Mesothelial cell of epicardium (in vitro differentiated cells): Measurements from ENCODE around the gene GSTK1. TPM values are rescaled to one million over a fixed set of nuclear protein-coding genes. Genes with fewer than 3 reads are reported as not detected.
A peak's percentile ranks its signal among the peaks of the same experiment; 100 is the strongest.
"Not testable (repeated sequence)": the region's sequence is repeated elsewhere in the genome, so short reads cannot be mapped to it uniquely, and the experiment has no call there.

ENCODE experiments used
- DNase-seq, 2 experiments: peaks; one replicate each; pipeline ENCODE4 v3.0.0; 2021; ENCODE audit warnings: low spot score in 2 of 2; ENCODE audit not compliant: unreplicated experiment in 2 of 2
- H3K27ac Mint-ChIP-seq: 2 replicates; pipeline ENCODE4 v1.8.0; 2021; ENCODE audit warnings: mixed read lengths
- H3K27me3 Mint-ChIP-seq: 2 replicates; pipeline ENCODE4 v1.8.0; 2021; ENCODE audit warnings: low read depth, mixed read lengths
- H3K36me3 Mint-ChIP-seq: 2 replicates; pipeline ENCODE4 v1.8.0; 2021; ENCODE audit warnings: mixed read lengths
- H3K4me1 Mint-ChIP-seq: 2 replicates; pipeline ENCODE4 v1.8.0; 2021; ENCODE audit warnings: mixed read lengths
- H3K4me3 Mint-ChIP-seq: 2 replicates; pipeline ENCODE4 v1.8.0; 2021; ENCODE audit warnings: mild to moderate bottlenecking, moderate library complexity, mixed read lengths
- H3K9me3 Mint-ChIP-seq: 2 replicates; pipeline ENCODE4 v1.8.0; 2021; ENCODE audit warnings: mixed read lengths
- CTCF ChIP-seq: fragments of 200-600 bp; sonication (generic); IDR thresholded peaks from one replicate; pipeline ENCODE4 v1.5.0; 2021; ENCODE audit warnings: antibody characterized with exemption; ENCODE audit not compliant: unreplicated experiment
- total RNA-seq: library from RNA; stranded (reverse); gene quantifications from 3 replicates; pipeline ENCODE4 v1.2.1, GENCODE V29; 2021

GSTK1 gene
- total RNA-seq, 1 donor from 2014 or later: 86.7 TPM

- Mint-ChIP-seq H3K4me3 (peak overlapping the region; percentile 90), H3K9me3 (peaks cover 4% of the 10 kb centered on the region), H3K36me3 (peaks cover 11% of the 10 kb centered on the region), H3K27ac (peak overlapping the region; percentile 40), H3K27me3 (no peaks in the 10 kb centered on the region), H3K4me1 (peaks cover 53% of the 10 kb centered on the region)
- no peak for DNase-seq
- TF ChIP-seq CTCF: no peak
Observed at GRCh38 chr7:143287339-143287934, 24.2 kb downstream of the GSTK1 start.

GRCh38 chr7:143287935-143288826 is 24.9 kb downstream of the GSTK1 start, which contains the start of gene CASP2:
TSS of gene CASP2 (plus strand) at chr7:143288351. CDS start at chr7:143288456, 105 bp downstream.
- peak; percentile 98 for DNase-seq
- H3K27me3 Mint-ChIP-seq: no peaks in the 10 kb centered on the region
- H3K36me3 Mint-ChIP-seq: peaks cover 13% of the 10 kb centered on the region
- H3K9me3 Mint-ChIP-seq: peaks cover 4% of the 10 kb centered on the region
- H3K4me3 Mint-ChIP-seq: peak within 1 kb of the TSS; percentile 90
- TF ChIP-seq CTCF: no peak
- H3K27ac Mint-ChIP-seq: peak within 1 kb of the TSS; percentile 95
- H3K4me1 Mint-ChIP-seq: peaks cover 53% of the 10 kb centered on the region

- H3K27ac Mint-ChIP-seq: peak overlapping the region; percentile 95
- peak overlapping the region; percentile 90 for H3K4me3 Mint-ChIP-seq
- H3K4me1 Mint-ChIP-seq: peaks cover 49% of the 10 kb centered on the region
- peaks cover 4% of the 10 kb centered on the region for H3K9me3 Mint-ChIP-seq
- H3K27me3 Mint-ChIP-seq: no peaks in the 10 kb centered on the region
- no peak for TF ChIP-seq CTCF
- peaks cover 19% of the 10 kb centered on the region for H3K36me3 Mint-ChIP-seq
- no peak for DNase-seq
Observed at GRCh38 chr7:143288836-143289235, 25.6 kb downstream of the GSTK1 start.

GRCh38 chr7:143289421-143289820 is 26.2 kb downstream of the GSTK1 start:
- Mint-ChIP-seq H3K9me3 (peaks cover 4% of the 10 kb centered on the region), H3K36me3 (peaks cover 25% of the 10 kb centered on the region), H3K27me3 (no peaks in the 10 kb centered on the region), H3K27ac (peak overlapping the region; percentile 95), H3K4me3 (peak overlapping the region; percentile 90), H3K4me1 (peaks cover 44% of the 10 kb centered on the region)
- DNase-seq: no peak
- no peak for TF ChIP-seq CTCF

- Mint-ChIP-seq H3K4me1 (peaks cover 40% of the 10 kb centered on the region), H3K27ac (peak overlapping the region; percentile 59), H3K36me3 (peaks cover 28% of the 10 kb centered on the region), H3K4me3 (peak overlapping the region; percentile 90)
- DNase-seq, H3K9me3 Mint-ChIP-seq, H3K27me3 Mint-ChIP-seq: not testable (repeated sequence)
Observed at GRCh38 chr7:143289888-143290287, 26.6 kb downstream of the GSTK1 start.

GRCh38 chr7:143290293-143290692 is 27.1 kb downstream of the GSTK1 start:
- H3K36me3 Mint-ChIP-seq: peaks cover 31% of the 10 kb centered on the region
- peak overlapping the region; percentile 90 for H3K4me3 Mint-ChIP-seq
- H3K27ac Mint-ChIP-seq: no peak overlapping the region
- DNase-seq: no peak
- no peak for TF ChIP-seq CTCF
- peaks cover 4% of the 10 kb centered on the region for H3K9me3 Mint-ChIP-seq
- no peaks in the 10 kb centered on the region for H3K27me3 Mint-ChIP-seq
- peaks cover 36% of the 10 kb centered on the region for H3K4me1 Mint-ChIP-seq
